CD14-positive monocyte (primary cell): ENCODE data around the gene DAB2IP. TPM values are rescaled to one million over a fixed set of nuclear protein-coding genes. Genes with fewer than 3 reads are reported as not detected.

Experiments
- DNase-seq, 3 donors: peaks; one replicate each; pipeline ENCODE4 v3.0.0-alpha.2; 2011 to 2022
- H2AFZ ChIP-seq: 2 replicates; pipeline ENCODE4 v1.6.0; 2012; ENCODE audit warnings: mild to moderate bottlenecking, low read depth, low read length, inconsistent platforms; ENCODE audit not compliant: insufficient read depth, poor library complexity, severe bottlenecking
- H3K27ac ChIP-seq, 2 donors: 1 replicate in 1 of 2; 2 replicates in 1 of 2; pipeline ENCODE4 v1.5.1; 2012 to 2013; ENCODE audit warnings: low read length in 2 of 2, control low read depth in 1 of 2, inconsistent platforms in 1 of 2, low read depth in 1 of 2, mild to moderate bottlenecking in 1 of 2
- H3K27me3 ChIP-seq, 2 donors: one replicate each; pipeline versions ENCODE4 v1.6.0 to v1.6.1; 2011 to 2013; ENCODE audit warnings: low read length in 2 of 2; ENCODE audit not compliant: control insufficient read depth in 2 of 2, insufficient read depth in 2 of 2
- H3K36me3 ChIP-seq, 2 donors: replicated peaks in 1 of 2; 1 replicate in 1 of 2; 2 replicates in 1 of 2; pipeline versions ENCODE4 v1.5.1 to v1.6.1; 2012 to 2013; ENCODE audit warnings: low read length in 2 of 2, control low read depth in 1 of 2, inconsistent platforms in 1 of 2, mild to moderate bottlenecking in 1 of 2; ENCODE audit not compliant: insufficient read depth in 2 of 2, control insufficient read depth in 1 of 2
- H3K4me1 ChIP-seq, 2 donors: 1 replicate in 1 of 2; 2 replicates in 1 of 2; pipeline versions ENCODE4 v1.5.1 to v1.6.1; 2012 to 2013; ENCODE audit warnings: low read length in 2 of 2, control low read depth in 1 of 2, inconsistent platforms in 1 of 2, mild to moderate bottlenecking in 1 of 2, moderate library complexity in 1 of 2; ENCODE audit not compliant: insufficient read depth in 2 of 2, control insufficient read depth in 1 of 2
- H3K4me2 ChIP-seq: replicated peaks from 2 replicates; pipeline ENCODE3; 2012; ENCODE audit warnings: low read length, moderate library complexity, mild to moderate bottlenecking; ENCODE audit not compliant: poor library complexity, severe bottlenecking; ENCODE audit errors: extremely low read depth
- H3K4me3 ChIP-seq, 3 experiments: fragments of 200-600 bp in 1 of 3; sonication (generic) in 1 of 3; replicated peaks in 1 of 3; 1 replicate in 2 of 3; 2 replicates in 1 of 3; pipeline ENCODE4 v1.5.1; 2011 to 2013; ENCODE audit warnings: low read length in 3 of 3, mild to moderate bottlenecking in 3 of 3, control low read depth in 2 of 3, low read depth in 2 of 3, inconsistent platforms in 1 of 3, moderate library complexity in 1 of 3
- H3K79me2 ChIP-seq: 2 replicates; pipeline ENCODE4 v1.6.0; 2012; ENCODE audit warnings: mild to moderate bottlenecking, control low read depth, inconsistent platforms, low read length, moderate library complexity; ENCODE audit not compliant: insufficient read depth
- H3K9ac ChIP-seq: 2 replicates; pipeline ENCODE4 v1.6.0; 2017; ENCODE audit warnings: low read length, mild to moderate bottlenecking; ENCODE audit not compliant: insufficient read depth, poor library complexity, severe bottlenecking
- H3K9me3 ChIP-seq, 2 donors: replicated peaks in 1 of 2; 1 replicate in 1 of 2; 2 replicates in 1 of 2; pipeline versions ENCODE4 v1.5.1 to v1.6.1; 2012 to 2013; ENCODE audit warnings: low read length in 2 of 2, control low read depth in 1 of 2; ENCODE audit not compliant: control insufficient read depth in 1 of 2, insufficient read depth in 1 of 2
- H4K20me1 ChIP-seq: 2 replicates; pipeline ENCODE4 v1.6.0; 2012; ENCODE audit warnings: mild to moderate bottlenecking, low read length, control low read depth, moderate library complexity; ENCODE audit not compliant: insufficient read depth
- H3K27ac Mint-ChIP-seq, 7 donors: one replicate each; pipeline ENCODE4 v1.8.0; 2020; ENCODE audit warnings: mild to moderate bottlenecking in 7 of 7, mixed read lengths in 7 of 7, moderate library complexity in 6 of 7, inconsistent platforms in 2 of 7
- H3K27me3 Mint-ChIP-seq, 3 donors: one replicate each; pipeline ENCODE4 v1.8.0; 2021 to 2022; ENCODE audit warnings: low read depth in 3 of 3, mild to moderate bottlenecking in 3 of 3, mixed read lengths in 3 of 3, moderate library complexity in 3 of 3, inconsistent platforms in 1 of 3
- H3K36me3 Mint-ChIP-seq, 2 donors: one replicate each; pipeline ENCODE4 v1.8.0; 2020; ENCODE audit warnings: mixed read lengths in 2 of 2, inconsistent platforms in 1 of 2, mild to moderate bottlenecking in 1 of 2
- H3K4me1 Mint-ChIP-seq: one replicate; pipeline ENCODE4 v1.8.0; 2020; ENCODE audit warnings: mild to moderate bottlenecking, mixed read lengths
- H3K4me3 Mint-ChIP-seq, 2 donors: one replicate each; pipeline ENCODE4 v1.8.0; 2020; ENCODE audit warnings: mild to moderate bottlenecking in 2 of 2, mixed read lengths in 2 of 2, moderate library complexity in 1 of 2
- H3K9me3 Mint-ChIP-seq, 7 donors: one replicate each; pipeline ENCODE4 v1.8.0; 2020 to 2022; ENCODE audit warnings: mixed read lengths in 7 of 7, mild to moderate bottlenecking in 6 of 7, moderate library complexity in 6 of 7, inconsistent platforms in 2 of 7
- CTCF ChIP-seq: fragments of 200-600 bp; IDR thresholded peaks from one replicate; pipeline ENCODE4 v1.8.0; 2022; ENCODE audit warnings: antibody characterized with exemption, mild to moderate bottlenecking
- WGBS: methylation state at CpG from one replicate; pipeline ENCODE4 v1.1.5; 2013; ENCODE audit warnings: missing lambda C conversion rate; ENCODE audit not compliant: insufficient coverage; 5-methylcytosine and 5-hydroxymethylcytosine counted together
- intact Hi-C, 2 donors: fragments of 100-400 bp; cut with micrococcal nuclease; formaldehyde crosslinking; loops; one replicate each; pipeline versions ENCODE4 v1.15.0 to v1.15.1; 2023
- polyA plus RNA-seq, 3 donors: library from polyadenylated mRNA; depleted of rRNA in 1 of 3; unstranded in 2 of 3; stranded (reverse) in 1 of 3; fragments of 300-500 nt in 2 of 3; fragments of >200 nt in 1 of 3; fragmentation: Illumina TruSeq in 2 of 3; gene quantifications; 1 replicate in 2 of 3; 2 replicates in 1 of 3; pipeline ENCODE4 v1.2.3, GENCODE V29; 2012 to 2021

DAB2IP gene
- polyA plus RNA-seq, 3 donors: 0.13 TPM; not detected in 2

- Histone ChIP-seq H3K4me3 (no peak overlapping the region), H4K20me1 (no peaks in the 10 kb centered on the region), H3K27me3 (peaks cover 0 to 2% of the 10 kb centered on the region in 2 donors), H3K4me1 (peaks cover 8 to 9% of the 10 kb centered on the region in 2 donors), H2AFZ (no peak overlapping the region), H3K9me3 (no peaks in the 10 kb centered on the region), H3K27ac (no peak overlapping the region), H3K36me3 (no peaks in the 10 kb centered on the region), H3K4me2 (no peak overlapping the region), H3K79me2 (no peaks in the 10 kb centered on the region), H3K9ac (no peak overlapping the region)
- Mint-ChIP-seq H3K4me3 (no peak overlapping the region), H3K9me3 (no peaks in the 10 kb centered on the region), H3K27me3 (peaks cover 13 to 26% (median 15%) of the 10 kb centered on the region in 3 donors), H3K27ac (no peak overlapping the region), H3K36me3 (no peaks in the 10 kb centered on the region), H3K4me1 (peaks cover 18% of the 10 kb centered on the region)
- intact Hi-C loops: no loop called here
- no peak for TF ChIP-seq CTCF
- WGBS: 95% methylated on average over 10 of the region's 11 CpGs
- no peak for DNase-seq
Observed at GRCh38 chr9:121619545-121620324, 31.7 kb upstream of the DAB2IP start.

GRCh38 chr9:121620325-121620673 is 31.1 kb upstream of the DAB2IP start:
- H3K36me3 Mint-ChIP-seq: no peaks in the 10 kb centered on the region
- no peak overlapping the region for H3K27ac ChIP-seq
- no peaks in the 10 kb centered on the region for H4K20me1 ChIP-seq
- no peaks in the 10 kb centered on the region for H3K9me3 ChIP-seq
- TF ChIP-seq CTCF: no peak
- no peaks in the 10 kb centered on the region for H3K79me2 ChIP-seq
- peak overlapping the region in 1 of 7 donors; percentile 44 for H3K27ac Mint-ChIP-seq
- intact Hi-C loops: no loop called here
- H3K9ac ChIP-seq: no peak overlapping the region
- H3K27me3 Mint-ChIP-seq: peaks cover 13 to 21% (median 14%) of the 10 kb centered on the region in 3 donors
- no peaks in the 10 kb centered on the region for H3K36me3 ChIP-seq
- H3K4me3 ChIP-seq: no peak overlapping the region
- no peak for DNase-seq
- peaks cover 8 to 9% of the 10 kb centered on the region in 2 donors for H3K4me1 ChIP-seq
- no peak overlapping the region for H3K4me2 ChIP-seq
- no peaks in the 10 kb centered on the region for H3K9me3 Mint-ChIP-seq
- no peak overlapping the region for H3K4me3 Mint-ChIP-seq
- H3K4me1 Mint-ChIP-seq: peaks cover 18% of the 10 kb centered on the region
- H3K27me3 ChIP-seq: peaks cover 0 to under 1% of the 10 kb centered on the region in 2 donors
- no peak overlapping the region for H2AFZ ChIP-seq
- no CpG with 5 or more reads among the region's 3 CpGs for WGBS
